A549 (cell line): ENCODE data around the gene CNIH2. TPM values are rescaled to one million over a fixed set of nuclear protein-coding genes. Genes with fewer than 3 reads are reported as not detected.

Experiments
- ATAC-seq, 2 experiments: fragments of 200-7000 bp in 1 of 2; fragments of >200 bp in 1 of 2; cut with Nextera tagmentation in 1 of 2; cut with Tn5 transposase in 1 of 2; 3 replicates each; pipeline versions ENCODE4 v1.8.0 to v1.9.1; 2018 to 2020; ENCODE audit warnings: mild to moderate bottlenecking in 1 of 2, moderate library complexity in 1 of 2
- CTCF ChIA-PET: fragments of 300-600 bp; sonication (Branson Sonifier 250); formaldehyde crosslinking; extraction: SDS; loops from one replicate; lab custom pipeline; 2021; ENCODE audit warnings: antibody characterized with exemption, inconsistent platforms; lab: Yijun Ruan, JAX
- POLR2A ChIA-PET: fragments of 350-600 bp; formaldehyde crosslinking; extraction: SDS; loops from one replicate; lab custom pipeline; 2021; ENCODE audit warnings: antibody characterized with exemption, inconsistent platforms; lab: Yijun Ruan, JAX
- DNase-seq, 2 experiments: peaks; one replicate each; pipeline versions ENCODE4 v3.0.0 to v3.0.0-alpha.2; 2011 to 2016; ENCODE audit warnings: low read depth in 1 of 2, low spot score in 1 of 2
- FAIRE-seq: peaks from 2 replicates; lab custom pipeline; 2011; peaks lifted over from hg19 to GRCh38; lab: Jason Lieb, UNC
- H3K27ac ChIP-seq, 2 experiments: fragments of >200 bp; sonication (Bioruptor Twin); formaldehyde crosslinking; 3 replicates each; pipeline ENCODE4 v1.5.1; 2016 to 2017
- H3K4me1 ChIP-seq: fragments of >200 bp; sonication (Bioruptor Twin); formaldehyde crosslinking; 3 replicates; pipeline ENCODE4 v1.6.1; 2016
- H3K4me2 ChIP-seq: fragments of >200 bp; sonication (Bioruptor Twin); formaldehyde crosslinking; 3 replicates; pipeline ENCODE4 v1.6.1; 2016
- H3K4me3 ChIP-seq: fragments of >200 bp; sonication (Bioruptor Twin); formaldehyde crosslinking; 3 replicates; pipeline ENCODE4 v1.5.1; 2016
- H3K9me3 ChIP-seq: fragments of >200 bp; sonication (Bioruptor Twin); formaldehyde crosslinking; 3 replicates; pipeline ENCODE4 v1.6.1; 2016
- BHLHE40 ChIP-seq: IDR thresholded peaks from 2 replicates; pipeline ENCODE4 v1.6.1; 2012; ENCODE audit warnings: low read depth, low read length, inconsistent platforms
- CBX8 ChIP-seq: fragments of 200-600 bp; sonication (generic); IDR thresholded peaks from 2 replicates; pipeline ENCODE4 v1.6.1; 2016
- CHD2 ChIP-seq: fragments of 150-350 bp; IDR thresholded peaks from 2 replicates; pipeline ENCODE4 v1.6.1; 2014; ENCODE audit warnings: low read length; ENCODE audit not compliant: partially characterized antibody
- CHD4 ChIP-seq: fragments of 200-600 bp; sonication (generic); IDR thresholded peaks from 2 replicates; pipeline ENCODE4 v1.6.1; 2016; ENCODE audit warnings: antibody characterized with exemption, mild to moderate bottlenecking, borderline replicate concordance
- E2F6 ChIP-seq: IDR thresholded peaks from 2 replicates; pipeline ENCODE4 v1.6.1; 2012; ENCODE audit warnings: low read depth, borderline replicate concordance
- FOSL2 ChIP-seq, 2 experiments: fragments of 450-650 bp in 1 of 2; fragments of >200 bp in 1 of 2; sonication (Bioruptor Twin) in 1 of 2; formaldehyde crosslinking; IDR thresholded peaks; 2 replicates each; pipeline versions ENCODE4 v1.5.0 to v1.6.1; 2016 to 2020; ENCODE audit warnings: mild to moderate bottlenecking in 1 of 2, moderate library complexity in 1 of 2
- FOXS1 ChIP-seq: fragments of 250-450 bp; sonication (Bioruptor Pico); IDR thresholded peaks from 2 replicates; pipeline ENCODE4 v1.5.0; 2020; ENCODE audit warnings: mild to moderate bottlenecking, moderate library complexity
- GATA3 ChIP-seq: IDR thresholded peaks from 2 replicates; pipeline ENCODE4 v1.6.1; 2012; ENCODE audit warnings: borderline replicate concordance
- HEYL ChIP-seq: fragments of 250-450 bp; sonication (Bioruptor Pico); IDR thresholded peaks from 2 replicates; pipeline ENCODE4 v1.8.0; 2021; ENCODE audit warnings: mild to moderate bottlenecking, moderate library complexity
- HOXA7 ChIP-seq: fragments of 250-450 bp; sonication (Bioruptor Pico); IDR thresholded peaks from 2 replicates; pipeline ENCODE4 v1.5.0; 2020; ENCODE audit warnings: mild to moderate bottlenecking, moderate library complexity
- HOXB13 ChIP-seq: fragments of 250-450 bp; sonication (Bioruptor Pico); IDR thresholded peaks from 2 replicates; pipeline ENCODE4 v1.5.0; 2020; ENCODE audit warnings: low read depth, mild to moderate bottlenecking, moderate library complexity
- JUN ChIP-seq, 2 experiments: fragments of >200 bp; sonication (Bioruptor Twin); formaldehyde crosslinking; IDR thresholded peaks; 2 replicates in 1 of 2; 3 replicates in 1 of 2; pipeline ENCODE4 v1.6.1; 2016 to 2017
- MYC ChIP-seq: IDR thresholded peaks from 2 replicates; pipeline ENCODE4 v1.6.1; 2012; ENCODE audit warnings: mild to moderate bottlenecking, inconsistent platforms, low read length, improper control_type of control experiment, borderline replicate concordance
- NFE2L2 ChIP-seq: fragments of 150-350 bp; conservative IDR thresholded peaks from 2 replicates; pipeline ENCODE4 v1.6.1; 2014; ENCODE audit warnings: low read length
- POLR2A ChIP-seq: IDR thresholded peaks from 2 replicates; pipeline ENCODE4 v1.6.1; 2012; ENCODE audit warnings: mild to moderate bottlenecking, low read length
- POLR2AphosphoS2 ChIP-seq: conservative IDR thresholded peaks from 2 replicates; pipeline ENCODE4 v1.6.1; 2012; ENCODE audit warnings: low read length, improper control_type of control experiment, inconsistent platforms
- RAD21 ChIP-seq, 2 experiments: fragments of >200 bp in 1 of 2; sonication (Bioruptor Twin) in 1 of 2; formaldehyde crosslinking in 1 of 2; IDR thresholded peaks in 1 of 2; conservative IDR thresholded peaks in 1 of 2; 2 replicates in 1 of 2; 3 replicates in 1 of 2; pipeline ENCODE4 v1.6.1; 2012 to 2018; ENCODE audit warnings: inconsistent platforms in 1 of 2
- RCOR1 ChIP-seq: fragments of 150-350 bp; IDR thresholded peaks from 2 replicates; pipeline ENCODE4 v1.6.1; 2014; ENCODE audit warnings: antibody characterized with exemption, low read length, low read depth
- REST ChIP-seq: fragments of 200-600 bp; sonication (generic); IDR thresholded peaks from 2 replicates; pipeline ENCODE4 v1.6.1; 2016; ENCODE audit warnings: antibody characterized with exemption, mild to moderate bottlenecking, moderate library complexity
- RFX5 ChIP-seq: fragments of 450-650 bp; IDR thresholded peaks from 2 replicates; pipeline ENCODE4 v1.7.1; 2014; ENCODE audit warnings: antibody characterized with exemption, mild to moderate bottlenecking, moderate library complexity
- SMC3 ChIP-seq: fragments of >200 bp; sonication (Bioruptor Twin); formaldehyde crosslinking; IDR thresholded peaks from 3 replicates; pipeline ENCODE4 v1.6.1; 2018; ENCODE audit warnings: inconsistent platforms
- TFCP2L1 ChIP-seq: fragments of 250-450 bp; sonication (Bioruptor Pico); IDR thresholded peaks from 2 replicates; pipeline ENCODE4 v1.5.0; 2021; ENCODE audit warnings: mild to moderate bottlenecking
- TP53 ChIP-seq: fragments of 250-450 bp; sonication (Bioruptor Pico); IDR thresholded peaks from 2 replicates; pipeline ENCODE4 v1.5.0; 2021; ENCODE audit warnings: mild to moderate bottlenecking, moderate library complexity
- ZFP36 ChIP-seq: fragments of 450-650 bp; IDR thresholded peaks from 2 replicates; pipeline ENCODE4 v1.6.1; 2014; ENCODE audit warnings: borderline replicate concordance; ENCODE audit not compliant: partially characterized antibody
- ZNF302 ChIP-seq: fragments of 250-450 bp; sonication (Bioruptor Pico); IDR thresholded peaks from 2 replicates; pipeline ENCODE4 v1.9.0; 2021; ENCODE audit warnings: inconsistent platforms, mild to moderate bottlenecking, moderate library complexity
- ZSCAN20 ChIP-seq: fragments of 250-450 bp; sonication (Bioruptor Pico); IDR thresholded peaks from 2 replicates; pipeline ENCODE4 v1.8.0; 2022; ENCODE audit warnings: mild to moderate bottlenecking, moderate library complexity
- WGBS: methylation state at CpG from one replicate; pipeline ENCODE4 v1.1.6; 2017; ENCODE audit errors: missing lambda C conversion rate; 5-methylcytosine and 5-hydroxymethylcytosine counted together
- polyA plus RNA-seq, 4 experiments: library from polyadenylated mRNA; depleted of rRNA in 3 of 4; stranded (reverse); fragments of >200 nt; fragmentation: RNase III in 1 of 4; extraction: RNeasy Plus Mini Kit Qiagen cat#74134 plus additional on column Dnase treatment in 1 of 4; gene quantifications; 2 replicates in 3 of 4; 3 replicates in 1 of 4; pipeline ENCODE4 v1.2.3, GENCODE V29; 2011 to 2017

The CNIH2 gene
- polyA plus RNA-seq, 2 of the 4 experiments (the other 2 are of a cell fraction), result 0.98 to 1.1 TPM

GRCh38 chr11:66274219-66274618, 3.8 kb upstream of the CNIH2 start:
- ChIA-PET POLR2A (no interaction called here), CTCF (no interaction called here)
- Histone ChIP-seq H3K4me1 (peaks cover 16% of the 10 kb centered on the region), H3K9me3 (no peaks in the 10 kb centered on the region), H3K4me2 (no peak overlapping the region), H3K27ac (no peak overlapping the region), H3K4me3 (no peak overlapping the region)
- FAIRE-seq (no peak), ATAC-seq (no peak), DNase-seq (no peak)
- WGBS, result 65% methylated on average over 1 of the region's 1 CpG
- no peak for TF ChIP-seq RAD21 (conservative IDR thresholded peaks at IDR 0.05 in 1 of 2, IDR thresholded peaks at IDR 0.05 in 1 of 2)
- TF ChIP-seq GATA3, result no peak
- TF ChIP-seq NFE2L2, result no peak
- peak; percentile 17 for TF ChIP-seq ZFP36
- no peak for TF ChIP-seq HEYL (CRISPR knock-in tag)
- TF ChIP-seq E2F6, result no peak
- TF ChIP-seq FOSL2 (IDR thresholded peaks at IDR 0.05), result no peak
- TF ChIP-seq FOSL2 (CRISPR knock-in tag; IDR thresholded peaks at IDR 0.05), result no peak
- no peak for TF ChIP-seq CHD4

GRCh38 chr11:66275396-66275795, 2.6 kb upstream of the CNIH2 start:
- peaks cover 8% of the 10 kb centered on the region; the same call in 2 of the 3 replicates for H3K4me1 ChIP-seq
- 97% methylated on average over 7 of the region's 8 CpGs for WGBS
- H3K4me3 ChIP-seq, result no peak overlapping the region
- ChIA-PET CTCF (interaction anchor here (1.2 kb wide), 1 partner anchor 17 kb away, joined by 4 read pairs; no protein-coding TSS in a partner anchor), POLR2A (no interaction called here)
- ATAC-seq (no peak), FAIRE-seq (no peak), DNase-seq (no peak)
- no peak overlapping the region for H3K4me2 ChIP-seq
- TF ChIP-seq HOXA7 (CRISPR knock-in tag) (no peak), HOXB13 (CRISPR knock-in tag) (no peak), NFE2L2 (no peak), SMC3 (no peak), ZSCAN20 (CRISPR knock-in tag) (no peak), MYC (no peak), POLR2A (no peak), POLR2AphosphoS2 (no peak), JUN (IDR thresholded peaks at IDR 0.05) (no peak), CHD2 (no peak), TP53 (CRISPR knock-in tag) (no peak), ZNF302 (no peak), ZFP36 (no peak), RFX5 (no peak), BHLHE40 (no peak)
- no peaks in the 10 kb centered on the region for H3K9me3 ChIP-seq
- H3K27ac ChIP-seq, result no peak overlapping the region

- FAIRE-seq, result no peak
Measured at GRCh38 chr11:66275984-66276612, 1.9 kb upstream of the CNIH2 start.

More at GRCh38 chr11:66275984-66276612, 1.9 kb upstream of the CNIH2 start:
- no peak overlapping the region for H3K27ac ChIP-seq
- no peaks in the 10 kb centered on the region for H3K9me3 ChIP-seq
- no peak overlapping the region for H3K4me3 ChIP-seq
- CTCF ChIA-PET, result interaction anchor here (1.2 kb wide), 1 partner anchor 17 kb away, joined by 4 read pairs; no protein-coding TSS in a partner anchor
- WGBS, result 91% methylated on average over 14 of the region's 14 CpGs
- no peak for TF ChIP-seq JUN (IDR thresholded peaks at IDR 0.05)
- no peak for TF ChIP-seq CHD4
- TF ChIP-seq CBX8, result no peak
- TF ChIP-seq FOXS1 (CRISPR knock-in tag), result no peak
- no peak for TF ChIP-seq POLR2AphosphoS2
- TF ChIP-seq TFCP2L1 (CRISPR knock-in tag), result no peak
- TF ChIP-seq REST, result no peak
- TF ChIP-seq HOXB13 (CRISPR knock-in tag), result no peak
- no peak for TF ChIP-seq E2F6
- no peak for TF ChIP-seq RCOR1
- ATAC-seq, result no peak
- no peak for DNase-seq
- POLR2A ChIA-PET, result no interaction called here
- no peak overlapping the region for H3K4me2 ChIP-seq
- H3K4me1 ChIP-seq, result peaks cover 15% of the 10 kb centered on the region; the same call in 2 of the 3 replicates
